Ecto neural progenitor cell (in vitro differentiated cells): Measurements from ENCODE around the gene SZT2.

ENCODE experiments used
- DNase-seq: peaks from one replicate; pipeline ENCODE4 v3.0.0-alpha.2; 2018; ENCODE audit warnings: low spot score

The SZT2 gene

DNA sequence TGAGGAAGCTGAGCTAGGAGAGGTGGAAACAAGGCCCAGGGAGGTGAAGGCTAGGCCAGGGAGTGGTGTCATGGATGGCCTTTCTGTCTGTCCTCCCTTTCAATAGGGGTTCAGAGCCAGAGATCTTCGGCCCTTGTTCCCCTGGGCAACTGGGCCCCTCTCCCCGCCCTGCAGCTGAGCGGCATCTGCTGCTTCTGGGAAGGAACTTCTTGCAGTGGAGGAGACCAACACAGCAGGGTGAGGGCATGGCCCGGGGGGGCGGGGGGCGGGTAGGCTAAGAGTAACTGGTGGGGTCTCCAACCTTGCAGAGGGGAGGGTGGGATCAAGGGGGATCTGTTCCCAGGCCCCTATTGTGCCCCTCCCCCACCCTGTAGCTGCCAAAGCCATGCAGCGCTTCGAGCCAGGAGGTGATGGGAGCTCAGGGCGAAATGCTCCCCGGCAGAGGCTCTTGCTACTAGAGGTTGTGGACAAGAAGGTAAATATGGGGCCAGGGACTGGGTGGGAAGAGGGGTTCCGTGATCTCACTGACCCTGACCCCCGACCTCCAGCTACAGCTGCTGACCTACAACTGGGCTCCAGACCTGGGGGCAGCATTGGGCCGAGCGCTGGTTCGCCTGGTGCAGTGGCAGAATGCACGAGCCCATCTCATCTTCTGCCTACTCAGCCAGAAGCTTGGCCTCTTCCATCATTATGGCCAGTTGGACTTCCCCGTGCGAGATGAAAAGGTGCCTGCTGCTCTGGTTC, 52.4 kb downstream of the SZT2 start:
- DNase-seq, result no peak

DNA sequence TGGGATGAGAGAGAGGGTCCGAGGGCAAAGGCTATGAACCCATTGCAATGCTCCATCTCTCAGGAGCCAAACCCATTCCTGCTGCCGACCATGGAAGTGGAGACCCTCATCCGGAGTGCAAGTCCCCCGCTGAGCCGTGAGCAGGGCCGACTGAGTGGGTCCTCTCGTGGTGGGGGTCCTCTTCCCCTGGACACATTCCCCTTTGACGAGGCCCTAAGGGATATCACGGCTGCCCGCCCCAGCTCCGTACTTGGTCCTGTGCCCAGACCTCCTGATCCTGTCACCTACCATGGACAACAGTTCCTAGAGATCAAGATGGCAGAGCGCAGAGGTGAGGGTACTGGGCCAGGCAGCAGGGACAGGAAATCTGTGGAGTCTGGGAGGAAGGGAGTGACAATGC, 53.1 kb downstream of the SZT2 start:
- DNase-seq, result no peak

DNA sequence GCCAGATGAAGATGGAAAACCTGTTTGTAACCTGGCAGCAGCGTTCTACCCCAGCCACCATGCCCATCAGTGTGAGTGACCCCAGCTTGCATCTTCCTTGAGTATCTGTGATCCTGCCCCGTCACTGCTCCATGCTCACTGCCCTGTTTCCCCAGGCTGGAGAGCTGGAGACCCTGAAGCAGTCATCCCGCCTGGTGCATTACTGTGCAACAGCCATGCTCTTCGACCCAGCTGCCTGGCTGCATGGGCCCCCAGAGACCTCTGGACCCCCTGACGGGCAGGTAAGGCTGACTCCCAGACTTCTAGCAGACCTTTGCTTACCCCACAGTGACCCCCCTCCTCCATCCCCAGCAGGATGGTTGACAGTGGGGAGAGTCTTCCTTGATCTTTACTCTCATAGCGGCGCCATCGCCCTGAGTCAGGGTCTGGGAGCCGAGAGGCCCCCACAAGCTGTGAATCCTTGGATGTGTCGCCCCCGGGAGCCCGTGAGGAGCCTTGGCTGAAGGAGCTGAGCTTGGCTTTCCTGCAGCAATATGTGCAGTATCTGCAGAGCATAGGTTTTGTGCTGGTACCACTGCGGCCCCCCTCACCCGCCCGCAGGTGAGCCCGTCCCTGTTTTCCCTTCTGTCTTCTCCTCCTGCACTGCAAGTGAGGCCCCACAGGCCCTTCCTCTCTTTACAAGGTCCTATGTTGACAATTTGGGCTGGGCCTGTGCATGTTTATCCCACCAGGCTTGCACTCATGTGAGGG, 53.7 kb downstream of the SZT2 start:
- DNase-seq, result no peak

DNA sequence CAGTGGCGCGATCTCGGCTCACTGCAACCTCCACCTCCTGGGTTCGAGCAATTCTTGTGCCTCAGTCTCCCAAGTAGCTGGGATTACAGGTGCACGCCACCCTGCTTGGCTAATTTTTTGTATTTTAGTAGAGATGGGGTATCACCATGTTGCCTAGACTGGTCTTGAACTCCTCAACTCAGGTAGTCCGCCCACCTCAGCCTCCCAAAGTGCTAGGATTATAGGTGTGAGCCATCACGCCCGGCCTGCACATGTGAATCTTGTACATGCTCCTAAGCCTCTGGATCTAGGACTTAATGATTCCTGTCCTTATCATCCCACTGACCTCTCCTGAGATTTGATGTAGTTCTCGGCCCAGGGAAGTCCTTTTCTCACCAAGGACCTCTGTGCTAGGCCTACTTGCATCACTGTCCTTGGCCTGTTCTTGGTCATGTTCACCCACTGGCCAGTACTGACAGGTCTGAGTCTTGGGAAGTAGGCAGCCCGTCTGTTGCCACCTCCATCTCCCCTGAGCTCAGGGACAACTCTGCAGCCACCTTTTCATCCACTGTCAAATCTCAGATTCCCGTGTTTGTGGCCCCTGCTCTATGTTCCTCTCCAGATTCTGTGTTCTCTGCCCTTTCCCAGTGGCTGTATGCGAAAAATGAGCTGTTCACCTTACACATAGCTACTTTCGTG, 54.6 kb downstream of the SZT2 start:
- no peak for DNase-seq

DNA sequence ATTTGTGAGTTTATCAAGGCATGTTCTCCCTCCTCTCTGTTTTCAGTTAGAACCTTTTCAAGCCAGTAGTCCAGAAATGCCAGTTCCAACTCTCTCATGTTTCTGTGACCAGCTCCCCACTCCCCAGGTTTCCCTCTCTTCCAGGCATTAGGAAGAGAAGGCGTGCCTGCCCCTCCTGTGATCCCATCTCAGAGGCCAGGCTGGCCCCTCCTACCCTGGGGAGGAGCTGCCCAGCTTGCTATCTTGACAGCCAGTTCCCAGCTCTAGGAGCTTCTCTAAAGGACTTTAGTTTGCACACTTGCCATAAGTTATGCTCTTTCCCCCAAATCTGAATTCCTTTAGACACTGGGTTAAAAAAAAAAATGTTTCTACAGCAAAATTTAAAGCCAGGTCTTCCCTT, 55.1 kb downstream of the SZT2 start:
- no peak for DNase-seq

DNA sequence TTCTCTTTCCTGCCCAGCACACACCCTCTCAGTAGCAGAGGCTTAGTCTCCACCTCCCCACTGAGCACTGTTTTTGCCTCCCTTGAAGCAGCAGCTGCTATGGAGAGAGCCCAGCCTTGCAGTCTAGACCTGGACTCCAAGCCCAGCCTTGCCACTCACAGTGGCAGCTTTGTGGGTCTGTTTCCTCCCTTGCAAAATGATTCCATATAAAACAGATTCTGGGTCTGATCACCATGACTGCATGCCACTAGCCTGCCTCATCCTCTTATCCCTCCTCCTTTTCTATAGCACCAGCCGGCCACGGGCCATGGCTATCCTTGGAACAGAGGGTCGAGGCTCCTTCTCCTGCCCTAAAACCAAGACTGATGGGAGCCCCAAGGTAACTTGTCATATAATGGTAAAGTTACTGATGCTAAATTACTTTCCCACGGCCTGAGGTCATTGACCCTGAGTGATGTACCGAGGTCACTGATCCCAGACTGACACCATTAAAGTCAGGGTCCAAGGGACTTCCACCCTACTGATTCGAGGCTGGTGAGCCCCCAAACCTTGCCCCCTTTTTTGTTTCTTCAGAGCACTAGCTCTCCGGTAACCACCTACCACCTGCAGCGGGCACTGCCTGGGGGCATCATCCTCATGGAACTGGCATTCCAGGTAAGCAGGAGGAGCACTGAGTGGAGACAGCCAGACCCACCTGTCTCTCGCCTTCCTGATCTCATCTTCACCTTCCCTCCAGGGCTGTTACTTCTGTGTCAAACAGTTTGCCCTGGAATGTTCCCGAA, 56.1 kb downstream of the SZT2 start:
- no peak for DNase-seq

DNA sequence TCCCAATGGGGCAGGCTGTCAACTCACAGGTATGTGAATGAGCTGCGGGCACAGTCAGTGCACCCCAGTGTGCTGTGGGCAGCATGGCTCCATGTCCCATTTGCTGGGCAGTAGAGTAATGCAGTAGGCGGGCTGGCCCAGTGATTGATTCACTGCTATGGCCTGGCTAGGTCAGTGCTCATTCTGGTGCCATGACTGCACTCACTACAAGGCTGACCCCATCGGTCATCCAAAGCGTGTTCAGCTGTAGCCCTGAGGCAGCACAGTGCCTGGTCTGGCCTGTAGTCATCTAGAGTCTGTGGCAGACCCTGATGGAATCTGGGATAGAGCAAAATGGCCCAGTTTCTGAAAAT, 56.7 kb downstream of the SZT2 start:
- DNase-seq, result no peak

DNA sequence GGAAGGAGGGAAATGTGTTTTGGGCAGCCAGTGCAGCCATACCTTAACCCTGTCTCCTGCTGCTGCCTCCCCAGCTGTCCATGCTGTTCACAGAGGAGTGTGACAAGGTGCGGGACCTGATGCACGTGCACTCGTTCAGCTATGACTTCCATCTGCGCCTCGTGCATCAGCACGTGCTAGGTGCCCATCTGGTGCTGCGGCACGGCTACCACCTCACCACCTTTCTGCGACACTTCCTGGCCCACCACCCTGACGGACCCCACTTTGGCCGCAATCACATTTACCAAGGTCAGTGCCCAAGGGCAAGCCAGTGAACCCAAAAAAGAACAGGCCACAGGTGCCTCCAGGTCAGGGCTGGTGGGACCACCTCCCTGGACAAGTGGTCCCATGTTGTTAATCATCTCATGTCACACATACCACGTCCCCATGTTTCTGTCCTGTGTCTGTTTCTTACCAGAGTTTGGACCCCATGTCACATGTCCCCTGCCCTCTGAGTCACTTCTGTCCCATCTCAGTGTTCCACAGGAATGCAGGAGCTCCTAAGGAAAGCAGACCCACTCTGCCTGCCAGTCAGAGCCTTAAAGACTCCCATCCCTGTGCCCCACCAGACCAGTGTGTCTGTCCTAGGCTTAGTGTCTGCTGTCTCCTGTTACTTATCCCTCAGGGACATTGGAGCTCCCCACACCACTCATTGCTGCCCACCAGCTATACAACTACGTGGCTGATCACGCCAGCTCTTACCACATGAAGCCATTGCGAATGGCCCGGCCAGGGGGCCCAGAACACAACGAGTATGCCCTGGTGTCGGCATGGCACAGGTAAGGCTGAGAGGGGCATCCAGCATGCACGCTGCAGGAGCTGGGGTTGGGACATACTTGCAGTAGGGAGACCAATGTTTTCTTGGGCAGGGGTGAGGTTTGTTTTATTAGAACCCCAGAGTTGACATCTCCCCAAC, 57.5 kb downstream of the SZT2 start:
- no peak for DNase-seq

DNA sequence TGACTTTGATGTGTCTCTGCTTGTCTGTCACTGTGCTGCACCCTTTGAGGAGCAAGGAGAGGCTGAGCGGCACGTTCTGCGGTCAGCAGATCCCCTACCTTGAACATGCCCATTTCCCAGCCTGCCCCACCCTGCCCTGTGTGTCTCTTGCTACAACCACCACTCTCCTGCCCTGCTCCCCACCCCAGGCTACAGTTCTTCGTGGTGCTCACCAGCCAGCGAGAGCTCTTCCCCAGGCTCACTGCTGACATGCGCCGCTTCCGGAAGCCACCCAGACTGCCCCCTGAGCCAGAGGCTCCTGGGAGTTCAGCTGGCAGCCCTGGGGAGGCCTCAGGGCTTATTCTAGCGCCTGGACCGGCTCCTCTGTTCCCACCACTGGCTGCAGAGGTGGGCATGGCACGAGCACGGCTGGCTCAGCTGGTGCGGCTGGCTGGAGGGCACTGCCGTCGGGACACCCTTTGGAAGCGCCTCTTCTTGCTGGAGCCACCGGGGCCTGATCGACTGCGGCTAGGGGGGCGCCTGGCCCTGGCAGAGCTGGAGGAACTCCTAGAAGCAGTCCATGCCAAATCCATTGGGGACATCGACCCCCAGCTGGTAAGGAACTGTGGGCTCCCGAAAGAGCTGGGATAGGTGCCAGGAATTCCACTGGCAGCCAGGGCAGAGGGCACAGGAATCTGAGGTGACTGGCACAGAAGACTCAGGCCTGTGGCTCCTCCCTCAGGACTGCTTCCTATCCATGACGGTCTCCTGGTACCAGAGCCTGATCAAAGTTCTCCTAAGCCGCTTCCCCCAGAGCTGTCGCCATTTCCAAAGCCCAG, 58.4 kb downstream of the SZT2 start:
- no peak for DNase-seq

DNA sequence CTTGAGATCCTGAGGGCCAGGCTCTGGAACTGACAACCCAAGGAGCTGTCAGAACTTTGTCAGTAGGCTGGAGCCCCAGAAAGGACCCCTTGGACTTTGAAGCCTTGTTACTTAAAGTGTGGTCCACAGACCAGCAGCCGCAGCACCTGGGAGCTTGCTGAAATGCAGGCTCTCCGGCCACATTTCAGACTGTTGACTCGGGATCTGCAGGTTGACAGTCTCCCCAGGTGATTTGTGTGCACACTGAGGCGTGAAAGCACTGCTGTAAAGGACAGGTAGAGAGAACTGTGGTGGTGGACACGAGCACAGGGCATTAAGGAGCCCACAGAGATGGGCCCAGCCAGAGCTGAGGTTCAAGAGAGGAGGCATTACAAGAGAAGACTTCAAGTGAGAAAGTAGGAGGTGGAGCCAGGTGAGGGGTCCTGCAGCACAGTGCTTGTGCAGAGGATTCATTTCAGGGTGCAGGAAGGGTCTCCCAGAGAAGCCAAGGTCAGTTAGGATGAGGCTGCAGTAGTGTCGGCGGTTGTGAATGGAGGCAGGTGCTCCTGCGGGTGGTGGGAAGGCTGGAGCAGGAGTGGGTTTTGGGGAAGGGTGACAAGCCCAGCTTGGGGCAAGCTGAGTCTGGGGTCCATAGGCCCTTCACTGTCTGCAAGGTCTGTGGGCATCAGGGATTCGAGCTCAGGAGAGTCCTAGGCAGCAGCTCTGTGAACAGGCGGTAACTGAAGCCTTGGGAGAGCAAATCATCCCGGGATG, 59.4 kb downstream of the SZT2 start:
- no peak for DNase-seq

DNA sequence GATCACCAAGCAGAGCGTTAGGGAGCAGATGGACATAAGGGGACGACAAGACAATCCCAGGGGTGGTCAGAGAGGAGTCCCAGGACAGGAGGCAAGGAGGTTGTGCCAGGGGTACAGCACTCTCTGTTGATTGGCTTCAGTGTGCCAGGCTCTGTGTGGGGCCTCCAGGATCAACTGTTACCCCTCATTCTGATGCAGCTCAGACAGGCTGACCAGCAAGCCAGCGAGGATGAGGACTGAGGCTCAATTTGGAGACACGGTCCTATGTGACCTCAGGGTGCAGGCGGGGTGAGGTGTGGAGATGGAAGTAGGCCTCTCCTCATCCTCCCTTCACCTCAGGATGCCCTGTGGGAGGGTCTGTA, 60.0 kb downstream of the SZT2 start:
- DNase-seq, result no peak

DNA sequence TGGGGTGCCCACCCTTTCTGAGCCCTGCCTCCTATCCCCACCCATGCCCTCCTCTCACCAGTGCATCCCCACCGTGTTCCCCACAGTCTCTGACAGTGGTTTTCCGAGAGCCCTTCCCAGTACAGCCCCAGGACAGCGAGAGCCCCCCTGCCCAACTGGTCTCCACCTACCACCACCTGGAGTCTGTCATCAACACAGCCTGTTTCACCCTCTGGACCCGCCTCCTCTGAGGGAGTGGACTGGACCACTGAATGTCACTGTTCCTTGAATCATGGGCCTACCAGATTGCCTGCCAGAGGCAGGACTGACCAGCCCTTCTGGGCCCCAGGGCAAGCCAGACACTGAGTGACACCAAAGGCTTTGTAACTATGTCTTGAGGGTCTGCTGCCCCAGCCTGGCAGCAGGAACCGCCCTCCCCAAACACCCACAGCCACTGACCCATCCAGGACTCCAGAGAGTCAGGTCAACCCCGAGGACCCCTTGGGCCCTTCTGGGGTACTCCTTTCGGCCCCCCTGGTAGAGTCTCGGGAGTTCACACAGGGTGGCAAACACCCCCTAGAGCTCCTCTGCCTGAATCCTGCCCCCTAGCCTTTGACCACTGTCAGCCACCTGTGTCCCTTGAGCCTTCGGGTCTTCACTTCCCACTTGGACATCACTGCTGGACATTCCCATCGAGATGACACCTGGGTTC, 60.7 kb downstream of the SZT2 start:
- no peak for DNase-seq

DNA sequence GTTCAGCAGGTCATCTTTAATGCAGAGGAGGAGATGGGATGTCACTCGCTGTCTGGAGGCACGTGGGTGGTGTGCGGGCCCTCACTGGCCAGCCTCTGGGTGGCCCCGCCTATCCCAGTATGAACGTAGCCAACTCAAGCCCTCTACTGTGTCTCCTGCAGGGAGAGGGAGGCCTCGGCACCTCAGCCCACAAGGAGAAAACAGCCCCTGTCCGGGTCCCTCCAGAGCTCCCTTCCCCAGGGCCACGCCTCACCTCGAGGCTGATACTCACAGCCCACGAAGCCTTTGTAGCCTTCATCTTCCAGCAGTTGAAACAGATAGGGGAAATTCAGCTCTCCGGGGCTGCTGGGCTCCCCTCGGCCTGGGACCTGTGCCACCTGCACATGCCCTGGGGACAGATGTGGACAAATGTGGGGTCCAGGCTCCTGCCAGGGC, 61.5 kb downstream of the SZT2 start:
- DNase-seq, result no peak

DNA sequence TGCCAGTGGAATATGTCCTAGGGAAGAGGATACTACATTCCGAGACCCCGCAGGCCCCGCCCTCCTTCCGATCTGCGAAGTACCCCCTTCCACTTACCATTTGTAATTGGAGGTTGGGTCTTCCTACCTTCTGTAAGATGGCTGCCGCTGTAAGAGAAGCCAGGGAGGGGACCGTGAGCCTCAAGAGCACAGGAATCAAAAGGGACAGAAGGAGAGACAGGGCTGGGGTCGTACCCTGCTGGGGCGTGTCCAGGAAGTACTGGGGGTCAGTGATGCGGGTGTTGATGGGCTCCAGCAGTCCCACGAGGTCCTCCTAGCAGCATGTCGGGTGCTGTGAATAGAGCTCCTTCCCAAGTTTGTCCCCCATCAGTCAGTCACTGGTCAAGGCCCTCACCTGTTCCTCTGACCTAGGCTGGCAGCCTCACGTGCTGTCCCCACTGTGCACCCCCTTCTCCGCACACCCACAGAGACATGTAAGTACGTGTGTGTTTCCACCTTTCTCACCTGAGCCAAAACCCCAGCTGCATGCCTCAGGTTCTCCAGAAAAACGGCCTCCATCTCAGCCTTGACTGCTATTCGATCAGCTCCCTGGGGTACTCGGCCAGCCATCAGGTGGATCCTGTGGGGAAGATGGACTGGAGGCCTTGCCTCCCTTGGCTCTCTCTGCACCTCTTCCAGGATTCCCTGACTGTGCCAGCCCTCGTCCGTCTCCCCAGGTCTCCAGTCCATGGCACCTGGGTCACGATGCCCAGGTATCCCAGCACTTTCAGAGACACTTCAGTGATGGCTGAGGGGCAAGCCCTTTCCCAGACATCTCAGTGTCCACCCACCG, 62.2 kb downstream of the SZT2 start:
- no peak for DNase-seq

DNA sequence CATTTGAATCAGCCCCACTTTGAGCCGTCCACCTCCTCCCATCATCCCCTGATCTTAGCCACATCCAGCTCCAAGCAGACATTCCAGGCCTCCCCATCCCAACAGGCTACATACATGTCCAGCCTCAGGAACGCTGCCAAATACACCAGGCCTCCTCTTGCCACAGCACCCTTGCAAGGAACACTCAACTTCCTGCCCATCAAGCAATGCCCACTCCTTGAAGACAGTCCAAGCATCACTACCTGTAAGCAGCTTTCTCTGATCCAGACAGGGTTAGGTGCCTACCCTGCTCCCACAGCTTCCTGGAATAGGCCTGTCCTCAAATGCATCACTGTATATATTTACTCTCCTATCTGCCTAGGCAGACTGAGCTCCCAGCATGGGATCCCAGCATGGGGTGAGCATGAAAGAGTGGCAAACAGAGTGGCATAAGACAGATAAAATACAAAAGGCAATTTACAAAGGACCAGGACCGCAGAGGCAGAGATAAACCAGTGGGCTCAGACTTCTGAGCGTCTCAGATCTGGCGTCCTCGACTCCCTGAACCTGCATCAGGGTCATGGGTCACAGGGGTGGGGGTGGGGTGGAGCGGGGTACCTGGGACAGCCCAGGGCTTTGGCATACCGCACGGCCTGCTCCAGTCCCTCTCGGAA, 63.2 kb downstream of the SZT2 start:
- no peak for DNase-seq

DNA sequence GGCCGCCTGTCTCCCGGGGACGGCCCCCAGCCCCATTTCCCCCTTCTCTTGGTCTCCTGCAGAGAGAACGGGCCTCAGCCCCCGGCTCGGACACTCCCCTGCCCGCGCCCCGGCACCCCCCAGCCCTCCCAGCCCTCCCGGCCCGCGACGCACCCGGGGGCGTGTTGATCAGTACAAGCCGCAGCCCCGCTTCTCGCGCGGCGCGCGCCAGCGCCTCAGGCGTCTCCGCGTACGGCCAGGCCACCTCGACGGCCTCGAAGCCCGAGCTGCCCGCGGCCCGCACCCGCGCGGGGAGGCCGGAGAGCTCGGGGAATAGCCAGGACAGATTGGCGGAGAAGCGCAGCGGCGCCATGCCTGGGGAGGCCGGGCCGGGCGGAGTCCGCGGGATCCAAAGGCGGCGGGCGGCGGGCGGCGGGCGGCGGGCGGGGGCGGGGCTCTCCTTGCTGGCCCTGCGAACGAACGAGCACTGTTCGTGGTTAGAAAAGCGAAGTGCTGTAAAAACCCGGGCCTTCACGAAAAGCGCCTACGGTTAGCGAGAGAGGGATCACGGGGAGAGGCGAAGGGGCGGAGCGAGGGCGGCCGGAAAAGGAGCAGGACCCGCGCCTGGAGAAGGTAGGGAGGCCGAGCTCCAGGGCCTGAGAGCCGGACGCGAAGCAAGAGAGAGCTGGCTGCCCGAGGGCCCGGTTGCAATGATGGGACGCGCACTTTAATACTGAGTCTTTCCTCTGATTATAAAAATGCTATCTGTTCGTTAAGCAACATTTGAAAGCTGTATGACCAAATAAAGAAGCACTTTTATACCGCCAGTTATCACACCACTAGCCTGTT, 64.0 kb downstream of the SZT2 start, which contains the start of gene HYI:
Gene HYI, minus strand, starts transcription at position 490 of the 828 bp plus-strand sequence. Its CDS starts 138 bp downstream, at position 352.
- DNase-seq, result peak; percentile 87
